DMS114 treated with DMSO at 0.1 percent for 48 hours (cell line): ENCODE measurements around the gene ONECUT1.

ENCODE experiments used
- DNase-seq: peaks from one replicate; lab custom pipeline; 2025; ENCODE audit not compliant: unreplicated experiment; lab: John Stamatoyannopoulos, UW

Gene ONECUT1

DNA sequence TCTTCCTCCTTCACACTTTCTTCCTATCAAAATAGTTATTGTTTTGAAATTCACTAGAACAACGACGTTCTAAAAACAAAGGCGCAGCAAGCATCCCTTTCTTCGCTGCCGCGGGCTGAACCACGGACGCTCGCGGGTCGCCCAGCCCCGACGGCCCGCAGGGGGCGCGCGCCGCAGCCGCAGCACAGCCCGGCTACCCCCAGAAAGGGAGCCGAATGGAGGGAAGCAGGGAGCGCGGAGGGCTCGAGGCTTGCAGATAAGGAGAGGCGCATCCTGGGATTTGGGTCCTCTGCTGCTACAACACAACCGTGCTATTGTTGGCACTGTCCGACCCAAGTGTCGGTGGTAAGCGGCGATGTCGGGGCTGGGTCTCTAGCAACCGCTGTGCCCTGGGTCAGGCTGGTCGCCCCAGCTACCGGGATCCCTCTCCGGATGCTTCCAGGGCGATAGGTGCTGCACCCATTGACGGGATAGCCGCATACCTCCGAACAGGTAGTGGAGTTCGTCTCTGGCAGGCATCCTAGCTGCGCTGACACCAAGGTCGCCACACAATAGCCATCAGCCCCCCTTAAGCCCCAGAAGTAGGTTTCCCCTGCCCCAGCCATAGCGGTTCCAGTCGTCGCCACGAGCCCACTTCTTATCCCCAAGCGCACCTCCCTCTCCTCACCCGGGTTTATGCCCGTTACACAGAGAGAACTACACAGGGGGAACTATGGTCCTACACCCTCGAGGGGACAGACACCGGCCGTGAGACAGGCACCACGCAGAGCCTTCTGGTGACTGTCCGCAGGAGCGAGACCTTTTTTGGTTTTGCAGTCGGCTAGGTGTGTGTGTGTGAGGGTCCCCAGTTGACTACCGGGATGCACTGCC, 6.0 kb downstream of the ONECUT1 start:
- no peak for DNase-seq

DNA sequence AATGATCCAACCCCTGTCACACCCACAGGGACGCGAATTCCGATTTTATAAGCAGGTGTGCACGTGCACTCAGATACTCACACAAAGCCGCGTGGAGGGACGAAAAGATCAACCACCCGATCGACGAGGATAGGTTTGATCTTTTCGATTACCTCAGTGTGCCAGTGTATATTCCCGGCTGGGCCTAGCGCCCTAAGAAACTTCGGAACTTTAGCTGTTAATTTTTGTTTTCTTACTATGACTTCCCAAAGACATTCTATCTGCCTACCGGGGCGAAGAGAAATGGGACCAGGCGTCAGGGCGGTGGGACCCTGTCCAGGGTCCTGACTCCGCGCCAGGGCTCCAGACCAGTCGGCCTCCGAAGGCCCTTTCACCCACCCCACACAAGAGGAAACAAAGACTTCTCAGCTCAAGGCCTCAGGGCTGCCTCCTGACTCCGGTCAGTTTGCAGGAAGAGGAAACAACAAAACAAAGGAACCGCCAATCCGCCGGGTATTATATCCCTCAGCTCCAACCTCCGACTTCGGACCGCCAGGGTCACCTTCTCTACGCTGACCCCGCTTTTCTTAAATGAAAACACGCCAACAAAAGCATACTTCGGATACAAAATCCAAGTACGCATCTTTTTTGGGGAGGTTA, 6.8 kb downstream of the ONECUT1 start:
- DNase-seq, result no peak

DNA sequence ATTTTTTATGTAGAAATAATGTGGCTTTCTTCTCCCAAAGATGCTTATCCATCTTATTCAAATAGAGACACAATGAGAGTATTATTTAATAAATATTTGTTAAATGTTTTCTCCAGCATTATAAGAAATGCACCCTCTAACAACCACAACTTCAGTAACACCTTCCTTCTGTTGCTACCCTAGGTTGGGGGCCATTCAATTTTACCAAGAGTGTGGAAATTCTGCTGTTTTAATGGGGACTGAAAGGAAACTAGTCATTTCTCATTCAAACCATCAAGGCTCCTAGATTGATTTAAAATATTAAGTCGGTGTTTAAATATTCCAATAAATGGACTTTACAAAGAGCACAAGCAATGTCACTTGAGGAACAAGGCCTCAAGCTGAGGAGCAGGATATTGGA, 7.6 kb downstream of the ONECUT1 start:
- no peak for DNase-seq

DNA sequence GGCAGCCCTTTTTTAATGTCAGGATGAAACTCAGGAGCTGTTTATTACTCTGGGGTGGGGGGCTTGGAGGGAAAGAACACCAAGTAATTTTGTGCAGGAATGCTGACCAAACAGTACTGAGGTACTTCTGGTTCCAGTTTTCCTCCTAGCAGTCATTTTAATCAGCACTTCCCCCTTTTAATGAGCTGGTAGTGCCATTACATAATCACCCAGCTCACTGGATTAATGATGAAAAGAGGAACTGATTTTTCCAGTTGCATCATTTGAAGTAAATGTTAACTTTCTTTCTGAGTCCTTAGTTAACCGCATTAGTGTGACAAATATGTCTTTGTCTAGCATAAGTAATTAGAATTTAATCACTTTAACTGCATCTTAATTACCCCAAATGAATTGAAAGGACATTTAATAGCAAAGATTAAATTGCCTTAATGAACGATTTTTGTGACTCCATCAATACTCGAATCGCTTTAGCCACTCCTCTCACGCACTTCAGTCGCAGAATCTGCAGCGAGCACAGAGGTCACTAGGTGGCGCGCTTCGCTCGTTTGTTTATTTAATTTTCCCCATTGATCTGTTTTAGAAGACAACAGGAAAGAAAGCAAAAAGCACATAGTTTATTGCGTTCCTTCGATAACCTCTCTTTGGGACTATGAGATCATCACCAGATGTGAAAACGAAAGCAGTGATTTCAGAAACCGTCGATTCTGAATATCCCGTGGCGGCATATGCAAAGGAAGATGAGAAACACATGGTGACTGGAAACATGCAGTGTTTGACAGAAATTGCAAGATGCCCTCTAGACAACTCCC, 9.8 kb downstream of the ONECUT1 start:
- peak; percentile 40 for DNase-seq

GRCh38 chr15:52778457-52778856, 11.7 kb downstream of the ONECUT1 start:
- DNase-seq, result no peak

- no peak for DNase-seq
Observed at GRCh38 chr15:52772766-52773165, 17.4 kb downstream of the ONECUT1 start.

DNA sequence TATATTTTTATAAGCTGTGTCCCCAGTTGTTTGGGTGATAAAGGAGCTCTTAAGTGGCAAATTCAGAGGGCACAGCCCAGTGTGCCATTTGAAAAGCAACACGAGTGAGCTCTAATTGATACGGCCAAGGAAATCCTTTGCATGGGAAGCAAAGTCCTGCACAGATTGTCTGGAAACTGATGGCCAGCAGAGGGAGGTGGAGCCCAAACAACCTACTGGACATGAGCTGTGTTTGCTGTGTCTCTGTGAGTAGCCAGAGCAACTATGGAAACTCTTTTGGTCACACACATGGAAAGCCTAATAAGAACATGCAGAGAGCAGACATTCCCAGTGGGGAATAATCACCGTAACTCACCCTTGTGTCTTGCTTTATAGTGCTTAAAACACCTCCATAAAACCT, 24.4 kb downstream of the ONECUT1 start:
- DNase-seq, result peak; percentile 21

DNA sequence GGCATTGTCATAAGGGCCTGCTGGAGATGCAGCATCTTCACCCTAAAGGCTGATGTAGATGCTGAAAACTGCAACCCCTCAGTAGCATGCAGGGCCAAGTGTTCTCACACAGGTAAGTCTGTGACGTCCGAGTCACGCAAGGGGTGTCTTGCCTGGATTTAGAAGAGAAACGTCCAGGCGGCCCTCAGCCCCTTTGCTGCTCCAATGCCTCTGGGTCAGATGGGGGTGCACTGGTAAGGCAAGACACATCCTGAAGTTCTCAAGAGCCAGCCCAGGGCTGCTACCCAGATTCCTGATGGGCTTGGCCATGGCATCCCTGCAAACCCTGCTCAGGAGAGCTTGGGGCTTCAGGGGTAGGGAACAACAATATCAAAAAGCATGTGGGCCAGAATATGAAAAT, 25.4 kb downstream of the ONECUT1 start:
- no peak for DNase-seq

DNA sequence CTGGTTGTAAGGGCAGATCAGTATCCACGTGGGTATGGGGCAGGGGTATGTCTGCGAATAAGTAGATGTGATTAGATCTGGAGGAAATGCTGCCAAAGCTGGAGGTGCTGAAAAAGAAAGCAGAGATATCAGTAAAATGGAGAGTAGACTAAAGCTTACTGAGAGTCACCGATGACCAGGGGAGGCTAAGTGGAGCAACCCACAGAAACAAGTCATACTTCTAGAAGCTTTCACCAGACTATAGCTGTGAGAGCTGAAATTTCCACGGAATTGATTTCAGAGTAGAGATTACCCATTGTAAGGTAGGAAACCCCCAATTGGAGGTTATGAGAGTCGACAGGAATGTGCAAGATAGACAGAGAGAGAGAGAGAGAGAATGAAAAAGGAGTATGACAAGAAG, 27.5 kb downstream of the ONECUT1 start:
- no peak for DNase-seq

- DNase-seq, result no peak
Observed at GRCh38 chr15:52760562-52760961, 29.6 kb downstream of the ONECUT1 start.

DNA sequence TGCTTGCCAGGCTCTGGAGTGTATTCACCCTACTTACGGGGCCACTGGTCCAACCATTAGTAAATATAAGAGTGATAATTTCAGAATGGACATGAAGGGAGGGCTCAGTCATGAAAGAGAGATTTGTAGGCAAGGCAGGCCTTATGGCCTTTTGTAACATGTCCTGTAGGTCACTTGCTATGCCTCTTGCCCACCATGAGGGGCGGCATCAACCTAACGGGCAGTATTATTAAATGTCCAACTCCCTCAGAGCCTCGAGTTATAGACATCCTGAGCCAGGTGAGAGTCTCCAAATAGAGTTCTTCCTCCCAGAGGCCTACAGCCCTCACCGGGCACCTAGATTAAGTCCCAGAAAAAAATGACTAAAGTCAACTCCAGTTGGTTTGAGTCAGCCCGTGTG, 30.2 kb downstream of the ONECUT1 start:
- no peak for DNase-seq

GRCh38 chr15:52757496-52757895, 32.6 kb downstream of the ONECUT1 start:
- DNase-seq, result no peak

- no peak for DNase-seq
Observed at GRCh38 chr15:52751522-52751921, 38.6 kb downstream of the ONECUT1 start.

DNA sequence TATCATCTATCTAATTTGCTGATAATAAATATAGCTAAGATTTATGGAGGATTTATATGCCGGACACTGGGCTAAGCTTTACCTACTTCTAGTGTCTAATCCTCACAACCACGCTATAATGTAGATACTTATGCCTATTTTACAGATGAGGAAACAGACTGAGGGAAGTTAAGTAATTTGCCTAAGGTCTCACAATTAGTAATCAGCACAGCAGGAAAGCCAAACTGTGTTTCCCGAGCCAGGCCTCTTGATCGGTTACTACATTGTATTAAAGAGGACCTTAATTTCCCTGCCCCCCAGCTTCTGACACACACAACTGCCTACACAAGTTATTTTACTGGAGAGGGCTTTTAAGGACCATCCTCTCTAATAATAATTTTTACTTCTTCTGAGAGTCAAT, 40.9 kb downstream of the ONECUT1 start:
- DNase-seq, result no peak

- no peak for DNase-seq
Observed at GRCh38 chr15:52746162-52746757, 43.9 kb downstream of the ONECUT1 start.

- DNase-seq, result no peak
Observed at GRCh38 chr15:52745326-52746161, 44.6 kb downstream of the ONECUT1 start.

DNA sequence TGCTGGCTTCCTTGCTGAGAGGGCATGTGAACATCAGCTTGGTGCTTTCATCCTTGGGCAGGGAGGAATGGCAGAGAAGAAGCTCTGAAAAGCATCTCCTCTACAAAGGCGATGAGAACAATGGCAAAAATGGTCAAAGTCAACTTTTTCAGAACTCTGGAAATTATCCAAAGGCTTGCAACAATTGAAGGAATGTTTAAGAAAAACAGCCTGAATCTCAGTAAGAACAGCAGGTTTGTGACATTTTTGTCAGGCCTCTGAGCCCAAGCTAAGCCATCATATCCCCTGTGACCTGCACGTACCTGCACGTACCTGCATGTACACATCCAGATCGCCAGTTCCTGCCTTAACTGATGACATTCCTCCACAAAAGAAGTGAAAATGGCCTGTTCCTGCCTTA, 51.8 kb downstream of the ONECUT1 start:
- DNase-seq, result no peak

- no peak for DNase-seq
Observed at GRCh38 chr15:52737720-52738119, 52.4 kb downstream of the ONECUT1 start.

DNA sequence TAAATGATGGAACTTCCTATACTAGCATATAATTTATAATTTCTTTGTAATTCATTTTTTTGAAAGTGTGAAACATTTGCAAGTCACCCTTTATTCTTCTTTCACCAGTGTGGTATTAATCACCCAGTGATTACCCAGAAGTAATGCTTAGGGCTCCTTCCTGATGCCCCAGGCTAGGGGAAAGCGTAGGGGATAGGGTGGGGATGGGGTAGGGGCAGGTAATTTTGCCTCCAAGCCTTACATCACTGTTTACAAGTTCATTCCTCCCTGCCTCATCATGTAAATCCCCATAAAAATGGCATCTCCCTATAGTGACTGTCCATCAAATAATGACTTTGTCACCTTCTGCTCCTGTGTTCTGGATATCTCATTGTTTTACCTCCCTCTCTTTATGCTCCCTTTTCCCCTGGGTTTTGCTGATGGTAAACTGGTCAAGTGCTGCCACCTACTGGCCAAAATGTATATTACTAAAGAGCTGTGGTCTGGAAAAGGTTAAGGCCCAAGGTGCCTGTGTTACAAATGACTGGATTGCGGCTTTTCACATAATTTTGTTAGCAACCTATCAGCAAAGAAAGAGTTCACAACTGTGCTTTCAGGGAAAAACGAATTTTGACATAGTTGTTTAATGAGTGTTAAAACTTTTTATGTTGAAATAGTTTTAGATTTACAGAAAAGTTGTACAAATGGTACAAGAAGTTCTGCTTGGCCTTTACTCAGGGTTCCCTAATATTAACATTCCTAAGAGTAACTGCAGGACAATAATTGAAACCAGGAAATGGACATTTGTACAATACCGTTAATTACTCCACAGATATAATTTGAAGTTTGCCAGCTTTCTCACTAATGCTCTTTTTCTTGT, 54.7 kb downstream of the ONECUT1 start:
- peak; percentile 71 for DNase-seq

DNA sequence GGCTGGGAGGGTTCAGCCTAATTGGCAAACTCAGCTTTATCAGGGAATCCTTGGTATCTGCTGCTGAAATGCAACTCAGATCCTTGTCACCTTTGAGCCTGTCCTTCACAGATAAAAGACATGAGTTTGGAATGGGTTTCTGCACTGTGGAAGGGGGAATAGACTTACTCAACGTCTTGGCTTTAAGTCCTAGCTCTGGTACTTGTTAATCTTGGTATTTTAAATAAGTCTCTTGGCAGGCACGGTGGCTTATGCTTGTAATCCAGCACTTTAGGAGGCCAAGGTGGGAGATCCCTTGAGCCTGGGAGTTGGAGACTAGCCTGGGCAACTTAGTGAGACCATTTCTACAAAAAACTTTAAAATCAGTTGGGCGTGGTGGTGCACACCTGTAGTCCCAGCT, 55.8 kb downstream of the ONECUT1 start:
- DNase-seq, result no peak
